Measurements from ENCODE around the gene RASSF10. TPM values are rescaled to one million over a fixed set of nuclear protein-coding genes. Genes with fewer than 3 reads are reported as not detected.

RASSF10 gene
- polyA plus RNA-seq, 1 donor from 2014 or later = not detected

- no peaks in the 10 kb centered on the region for H3F3A ChIP-seq (ENCODE audit: insufficient read depth, low read length, poor library complexity, severe bottlenecking)
- no peak overlapping the region for H2AFZ ChIP-seq (ENCODE audit: low read depth, low read length)
- no peaks in the 10 kb centered on the region for H3K36me3 ChIP-seq (ENCODE audit: insufficient read depth, low read length)
- H3K9ac ChIP-seq (ENCODE audit: low read length) = no peak overlapping the region
- H3K4me3 ChIP-seq (ENCODE audit: low read length) = no peak overlapping the region
- H3K9me3 ChIP-seq (ENCODE audit: low read length) = no peaks in the 10 kb centered on the region
- no peaks in the 10 kb centered on the region for H3K79me2 ChIP-seq (replicated peaks; ENCODE audit: insufficient read depth, low read length)
- TF ChIP-seq EZH2 (IDR thresholded peaks at IDR 0.05; ENCODE audit: borderline replicate concordance, insufficient read depth, low read length, poor library complexity, severe bottlenecking) (no peak), TAF1 (IDR thresholded peaks at IDR 0.05; ENCODE audit: low read depth) (no peak), SMC3 (conservative IDR thresholded peaks at IDR 0.05; ENCODE audit: poor library complexity) (no peak), EP300 (conservative IDR thresholded peaks at IDR 0.05; ENCODE audit: poor library complexity, severe bottlenecking) (no peak), RAD21 (conservative IDR thresholded peaks at IDR 0.05) (no peak), CTCF (IDR thresholded peaks at IDR 0.05; ENCODE audit: poor library complexity, severe bottlenecking) (no peak), REST (IDR thresholded peaks at IDR 0.05; ENCODE audit: borderline replicate concordance) (no peak), POLR2AphosphoS5 (IDR thresholded peaks at IDR 0.05) (no peak), MXI1 (conservative IDR thresholded peaks at IDR 0.05; ENCODE audit: poor library complexity, severe bottlenecking) (no peak)
- H4K20me1 ChIP-seq (ENCODE audit: insufficient read depth) = no peaks in the 10 kb centered on the region
- H3K9me2 ChIP-seq (ENCODE audit: insufficient read depth, low read length) = no peaks in the 10 kb centered on the region
- no peak overlapping the region for H3K27ac ChIP-seq (ENCODE audit: low read length)
- H3K4me2 ChIP-seq (ENCODE audit: low read length) = no peak overlapping the region
- H3K27me3 ChIP-seq (ENCODE audit: insufficient read depth, low read depth, low read length) = no peaks in the 10 kb centered on the region
These were observed 19.5 kb upstream of the RASSF10 start for GRCh38 chr11:12989428-12990161.

GRCh38 chr11:12990162-12990480, 19.0 kb upstream of the RASSF10 start:
- no peaks in the 10 kb centered on the region for H3K79me2 ChIP-seq (replicated peaks; ENCODE audit: insufficient read depth, low read length)
- TF ChIP-seq EP300 (conservative IDR thresholded peaks at IDR 0.05; ENCODE audit: poor library complexity, severe bottlenecking) = no peak
- TF ChIP-seq RAD21 (conservative IDR thresholded peaks at IDR 0.05) = no peak
- no peak for TF ChIP-seq MXI1 (conservative IDR thresholded peaks at IDR 0.05; ENCODE audit: poor library complexity, severe bottlenecking)
- TF ChIP-seq SMC3 (conservative IDR thresholded peaks at IDR 0.05; ENCODE audit: poor library complexity) = no peak
- TF ChIP-seq EZH2 (IDR thresholded peaks at IDR 0.05; ENCODE audit: borderline replicate concordance, insufficient read depth, low read length, poor library complexity, severe bottlenecking) = no peak
- no peak for TF ChIP-seq TAF1 (IDR thresholded peaks at IDR 0.05; ENCODE audit: low read depth)
- no peak for TF ChIP-seq POLR2AphosphoS5 (IDR thresholded peaks at IDR 0.05)
- TF ChIP-seq REST (IDR thresholded peaks at IDR 0.05; ENCODE audit: borderline replicate concordance) = no peak
- no peak for TF ChIP-seq CTCF (IDR thresholded peaks at IDR 0.05; ENCODE audit: poor library complexity, severe bottlenecking)
- H3K27ac ChIP-seq (ENCODE audit: low read length) = no peak overlapping the region
- no peak overlapping the region for H3K4me3 ChIP-seq (ENCODE audit: low read length)
- H3K27me3 ChIP-seq (ENCODE audit: insufficient read depth, low read depth, low read length) = no peaks in the 10 kb centered on the region
- H4K20me1 ChIP-seq (ENCODE audit: insufficient read depth) = no peaks in the 10 kb centered on the region
- H3F3A ChIP-seq (ENCODE audit: insufficient read depth, low read length, poor library complexity, severe bottlenecking) = no peaks in the 10 kb centered on the region
- H3K4me2 ChIP-seq (ENCODE audit: low read length) = no peak overlapping the region
- H3K9me2 ChIP-seq (ENCODE audit: insufficient read depth, low read length) = no peaks in the 10 kb centered on the region
- no peaks in the 10 kb centered on the region for H3K9me3 ChIP-seq (ENCODE audit: low read length)
- H3K36me3 ChIP-seq (ENCODE audit: insufficient read depth, low read length) = no peaks in the 10 kb centered on the region
- H2AFZ ChIP-seq (ENCODE audit: low read depth, low read length) = no peak overlapping the region
- H3K9ac ChIP-seq (ENCODE audit: low read length) = no peak overlapping the region

Data from neural cell (in vitro differentiated cells).